Adrenal gland (tissue), 5 donors: ENCODE measurements around the gene WDR5B.

ENCODE experiments used
- POLR2A ChIP-seq, 2 donors: fragments of 450-650 bp; IDR thresholded peaks; one replicate each; pipeline ENCODE4 v1.6.1; 2017; ENCODE audit warnings: antibody characterized with exemption in 2 of 2, mild to moderate bottlenecking in 2 of 2, moderate library complexity in 1 of 2
- TF ChIP-seq, protein P1 (sequence below), 6 experiments: fragments of 450-650 bp in 4 of 6; fragments of 200-600 bp in 2 of 6; sonication (generic) in 1 of 6; IDR thresholded peaks; 1 replicate in 5 of 6; 2 replicates in 1 of 6; pipeline versions ENCODE4 v1.5.1 to v1.8.0; 2016 to 2021; ENCODE audit warnings: antibody characterized with exemption in 6 of 6, mild to moderate bottlenecking in 2 of 6, moderate library complexity in 1 of 6
- donor health status: DM: no; HTN: no; CAD: no.

GRCh38 chr3:122427857-122428471 is 12.1 kb upstream of the WDR5B start:
- TF ChIP-seq, protein P1, sequence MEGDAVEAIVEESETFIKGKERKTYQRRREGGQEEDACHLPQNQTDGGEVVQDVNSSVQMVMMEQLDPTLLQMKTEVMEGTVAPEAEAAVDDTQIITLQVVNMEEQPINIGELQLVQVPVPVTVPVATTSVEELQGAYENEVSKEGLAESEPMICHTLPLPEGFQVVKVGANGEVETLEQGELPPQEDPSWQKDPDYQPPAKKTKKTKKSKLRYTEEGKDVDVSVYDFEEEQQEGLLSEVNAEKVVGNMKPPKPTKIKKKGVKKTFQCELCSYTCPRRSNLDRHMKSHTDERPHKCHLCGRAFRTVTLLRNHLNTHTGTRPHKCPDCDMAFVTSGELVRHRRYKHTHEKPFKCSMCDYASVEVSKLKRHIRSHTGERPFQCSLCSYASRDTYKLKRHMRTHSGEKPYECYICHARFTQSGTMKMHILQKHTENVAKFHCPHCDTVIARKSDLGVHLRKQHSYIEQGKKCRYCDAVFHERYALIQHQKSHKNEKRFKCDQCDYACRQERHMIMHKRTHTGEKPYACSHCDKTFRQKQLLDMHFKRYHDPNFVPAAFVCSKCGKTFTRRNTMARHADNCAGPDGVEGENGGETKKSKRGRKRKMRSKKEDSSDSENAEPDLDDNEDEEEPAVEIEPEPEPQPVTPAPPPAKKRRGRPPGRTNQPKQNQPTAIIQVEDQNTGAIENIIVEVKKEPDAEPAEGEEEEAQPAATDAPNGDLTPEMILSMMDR (IDR thresholded peaks at IDR 0.05) = no peak
- TF ChIP-seq POLR2A (IDR thresholded peaks at IDR 0.05) = no peak
